HEK293 (cell line): ENCODE results near the gene FLT4.

ENCODE experiments used
- CTCF ChIA-PET: fragments of 350-600 bp; formaldehyde crosslinking; extraction: SDS; loops from one replicate; lab custom pipeline; 2021; ENCODE audit warnings: antibody characterized with exemption; lab: Yijun Ruan, JAX
- POLR2A ChIA-PET: fragments of 300-600 bp; formaldehyde crosslinking; extraction: SDS; loops from one replicate; lab custom pipeline; 2020; ENCODE audit warnings: antibody characterized with exemption, inconsistent platforms; lab: Yijun Ruan, JAX
- H3K27ac ChIP-seq: fragments of 200-500 bp; sonication (Bioruptor generic); 2 replicates; pipeline ENCODE4 v1.5.1; 2014; ENCODE audit warnings: low read depth, low read length, control low read depth, inconsistent platforms; ENCODE audit errors: extremely low read depth
- H3K36me3 ChIP-seq, 2 experiments: fragments of 200-500 bp in 1 of 2; sonication (Bioruptor generic) in 1 of 2; 1 replicate in 1 of 2; 2 replicates in 1 of 2; pipeline ENCODE4 v1.5.1; 2014 to 2017; ENCODE audit warnings: inconsistent platforms in 2 of 2, low read length in 2 of 2; ENCODE audit not compliant: control insufficient read depth in 2 of 2, insufficient read depth in 1 of 2
- H3K4me1 ChIP-seq: fragments of 200-500 bp; sonication (Bioruptor generic); 2 replicates; pipeline ENCODE4 v1.5.1; 2014; ENCODE audit warnings: mild to moderate bottlenecking, low read length, inconsistent platforms; ENCODE audit not compliant: control insufficient read depth, insufficient read depth
- H3K4me3 ChIP-seq: 2 replicates; pipeline ENCODE4 v1.5.1; 2011; ENCODE audit warnings: low read depth, mild to moderate bottlenecking, control low read depth, low read length, moderate library complexity
- H3K9me3 ChIP-seq: fragments of 200-500 bp; sonication (Bioruptor generic); 2 replicates; pipeline ENCODE4 v1.5.1; 2014; ENCODE audit warnings: low read depth, low read length, inconsistent platforms; ENCODE audit not compliant: control insufficient read depth, insufficient read depth
- GLI4 ChIP-seq: fragments of 450-650 bp; formaldehyde crosslinking; IDR thresholded peaks from 2 replicates; pipeline ENCODE4 v1.5.1; 2016; ENCODE audit warnings: missing biosample characterization, missing genetic modification characterization
- GLIS1 ChIP-seq: fragments of 450-650 bp; formaldehyde crosslinking; IDR thresholded peaks from 2 replicates; pipeline ENCODE4 v1.5.1; 2016; ENCODE audit warnings: missing biosample characterization, missing genetic modification characterization
- KLF7 ChIP-seq: fragments of 450-650 bp; formaldehyde crosslinking; IDR thresholded peaks from 2 replicates; pipeline ENCODE4 v1.5.1; 2016; ENCODE audit warnings: missing biosample characterization, missing genetic modification characterization, borderline replicate concordance
- ZBTB1 ChIP-seq: fragments of 450-650 bp; formaldehyde crosslinking; IDR thresholded peaks from 2 replicates; pipeline ENCODE4 v1.5.1; 2016; ENCODE audit warnings: missing biosample characterization, missing genetic modification characterization
- ZEB2 ChIP-seq: fragments of 450-650 bp; formaldehyde crosslinking; IDR thresholded peaks from 2 replicates; pipeline ENCODE4 v1.5.1; 2016; ENCODE audit warnings: missing biosample characterization, missing genetic modification characterization
- ZIC2 ChIP-seq: fragments of 450-650 bp; formaldehyde crosslinking; IDR thresholded peaks from 2 replicates; pipeline ENCODE4 v1.5.1; 2016; ENCODE audit warnings: missing biosample characterization, missing genetic modification characterization
- ZNF140 ChIP-seq: fragments of 450-650 bp; formaldehyde crosslinking; IDR thresholded peaks from 2 replicates; pipeline ENCODE4 v1.5.1; 2016; ENCODE audit warnings: missing biosample characterization, missing genetic modification characterization
- ZNF157 ChIP-seq: fragments of 450-650 bp; formaldehyde crosslinking; IDR thresholded peaks from 2 replicates; pipeline ENCODE4 v1.5.1; 2016; ENCODE audit warnings: missing biosample characterization, missing genetic modification characterization
- ZNF169 ChIP-seq: fragments of 450-650 bp; formaldehyde crosslinking; IDR thresholded peaks from 2 replicates; pipeline ENCODE4 v1.5.1; 2016; ENCODE audit warnings: missing biosample characterization, missing genetic modification characterization
- ZNF24 ChIP-seq: fragments of 450-650 bp; formaldehyde crosslinking; IDR thresholded peaks from 2 replicates; pipeline ENCODE4 v1.5.1; 2016; ENCODE audit warnings: missing biosample characterization, missing genetic modification characterization
- ZNF423 ChIP-seq: fragments of 450-650 bp; formaldehyde crosslinking; IDR thresholded peaks from 2 replicates; pipeline ENCODE4 v1.5.1; 2016; ENCODE audit warnings: missing biosample characterization, missing genetic modification characterization
- ZNF558 ChIP-seq: fragments of 450-650 bp; formaldehyde crosslinking; IDR thresholded peaks from 2 replicates; pipeline ENCODE4 v1.5.1; 2016; ENCODE audit warnings: missing biosample characterization, missing genetic modification characterization
- ZNF664 ChIP-seq: fragments of 450-650 bp; formaldehyde crosslinking; IDR thresholded peaks from 2 replicates; pipeline ENCODE4 v1.5.1; 2016; ENCODE audit warnings: missing biosample characterization, missing genetic modification characterization
- TF ChIP-seq, protein P1 (sequence below): fragments of 450-650 bp; formaldehyde crosslinking; IDR thresholded peaks from 2 replicates; pipeline ENCODE4 v1.5.1; 2017; ENCODE audit warnings: missing biosample characterization, missing genetic modification characterization
- TF ChIP-seq, protein P2 (sequence below): fragments of 450-650 bp; formaldehyde crosslinking; conservative IDR thresholded peaks from 2 replicates; pipeline ENCODE4 v1.5.1; 2016; ENCODE audit warnings: low read depth, missing biosample characterization, missing genetic modification characterization
- TF ChIP-seq, protein P3 (sequence below): fragments of 450-650 bp; formaldehyde crosslinking; optimal IDR thresholded peaks from 2 replicates; pipeline ENCODE3; 2016; ENCODE audit warnings: missing biosample characterization, mild to moderate bottlenecking, missing genetic modification characterization
- TF ChIP-seq, protein P4 (sequence below): fragments of 450-650 bp; formaldehyde crosslinking; IDR thresholded peaks from 2 replicates; pipeline ENCODE4 v1.5.1; 2017; ENCODE audit warnings: missing biosample characterization, missing genetic modification characterization
- TF ChIP-seq, protein P5 (sequence below): fragments of 450-650 bp; formaldehyde crosslinking; conservative IDR thresholded peaks from 2 replicates; pipeline ENCODE4 v1.5.1; 2016; ENCODE audit warnings: low read depth, missing biosample characterization, missing genetic modification characterization
- TF ChIP-seq, protein P6 (sequence below): sonication (generic); formaldehyde crosslinking; IDR thresholded peaks from 2 replicates; pipeline ENCODE4 v1.8.1; 2022; ENCODE audit warnings: mild to moderate bottlenecking, moderate library complexity, missing genetic modification reagents

The FLT4 gene

DNA sequence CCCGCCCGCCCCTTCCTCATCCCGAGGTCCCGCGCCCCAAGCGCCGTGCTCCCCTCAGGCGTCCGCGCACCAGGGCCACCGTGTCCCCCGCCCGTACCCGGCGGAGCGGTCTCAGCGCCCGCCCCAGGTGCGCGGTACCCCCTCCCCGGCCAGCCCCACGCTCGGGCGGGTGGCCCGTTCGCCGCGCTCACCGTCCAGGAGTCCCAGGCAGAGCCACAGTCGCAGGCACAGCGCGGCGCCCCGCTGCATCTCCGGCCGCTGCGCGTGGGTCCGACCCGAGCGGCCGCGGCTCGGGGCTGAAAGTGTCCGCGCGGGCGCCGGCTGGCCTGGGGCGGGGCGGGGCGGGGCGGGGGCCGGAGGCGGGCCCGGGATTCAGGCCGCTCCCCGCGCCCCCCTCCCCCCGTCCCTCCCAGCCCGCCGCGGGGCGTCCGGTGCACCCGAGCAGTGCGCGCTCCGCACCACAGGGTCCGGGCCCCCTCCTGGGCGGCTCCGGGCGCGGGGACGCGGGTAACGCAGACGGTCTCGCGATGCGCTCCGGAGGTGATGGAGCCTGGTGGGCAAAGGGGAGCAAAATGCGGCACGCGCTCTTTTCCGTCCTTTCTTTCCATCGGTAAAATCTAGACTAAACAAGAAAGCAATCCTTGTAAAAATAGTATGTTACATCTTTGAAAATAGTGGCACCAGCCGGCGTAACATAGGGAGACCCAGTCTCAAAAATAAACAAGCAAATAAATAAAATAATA is at the start of gene FLT4:
Gene FLT4, minus strand, starts transcription at position 304 of the 743 bp plus-strand sequence. Its CDS starts 55 bp downstream, at position 249.
- H3K36me3 ChIP-seq, result no peaks in the 10 kb centered on the region
- CTCF ChIA-PET, result interaction anchor here (0.7 to 2.0 kb wide), 5 partner anchors 8 to 362 kb away, joined by 3 to 10 read pairs (median 3); no protein-coding TSS in a partner anchor
- no peaks in the 10 kb centered on the region for H3K9me3 ChIP-seq
- H3K4me1 ChIP-seq, result peaks cover 2% of the 10 kb centered on the region; the same call in 1 of the 2 replicates
- POLR2A ChIA-PET, result interaction anchor here (0.6 kb wide), 1 partner anchor 382 kb away, joined by 3 read pairs; no protein-coding TSS in a partner anchor
- TF ChIP-seq, protein P1, sequence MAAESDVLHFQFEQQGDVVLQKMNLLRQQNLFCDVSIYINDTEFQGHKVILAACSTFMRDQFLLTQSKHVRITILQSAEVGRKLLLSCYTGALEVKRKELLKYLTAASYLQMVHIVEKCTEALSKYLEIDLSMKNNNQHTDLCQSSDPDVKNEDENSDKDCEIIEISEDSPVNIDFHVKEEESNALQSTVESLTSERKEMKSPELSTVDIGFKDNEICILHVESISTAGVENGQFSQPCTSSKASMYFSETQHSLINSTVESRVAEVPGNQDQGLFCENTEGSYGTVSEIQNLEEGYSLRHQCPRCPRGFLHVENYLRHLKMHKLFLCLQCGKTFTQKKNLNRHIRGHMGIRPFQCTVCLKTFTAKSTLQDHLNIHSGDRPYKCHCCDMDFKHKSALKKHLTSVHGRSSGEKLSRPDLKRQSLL (tag by site-specific recombination), result peak; percentile 93
- TF ChIP-seq ZNF157 (tag by site-specific recombination) (no peak), ZBTB1 (0 out of 2 replicates have a peak, but pooled peaks have one; percentile 11), ZIC2 (tag by site-specific recombination) (peak; percentile 82), ZEB2 (tag by site-specific recombination) (0 out of 2 replicates have a peak, but pooled peaks have one; percentile 33), ZNF664 (tag by site-specific recombination) (no peak), GLIS1 (peak; percentile 22; the same call in 1 of the 2 replicates)
- TF ChIP-seq, protein P2, sequence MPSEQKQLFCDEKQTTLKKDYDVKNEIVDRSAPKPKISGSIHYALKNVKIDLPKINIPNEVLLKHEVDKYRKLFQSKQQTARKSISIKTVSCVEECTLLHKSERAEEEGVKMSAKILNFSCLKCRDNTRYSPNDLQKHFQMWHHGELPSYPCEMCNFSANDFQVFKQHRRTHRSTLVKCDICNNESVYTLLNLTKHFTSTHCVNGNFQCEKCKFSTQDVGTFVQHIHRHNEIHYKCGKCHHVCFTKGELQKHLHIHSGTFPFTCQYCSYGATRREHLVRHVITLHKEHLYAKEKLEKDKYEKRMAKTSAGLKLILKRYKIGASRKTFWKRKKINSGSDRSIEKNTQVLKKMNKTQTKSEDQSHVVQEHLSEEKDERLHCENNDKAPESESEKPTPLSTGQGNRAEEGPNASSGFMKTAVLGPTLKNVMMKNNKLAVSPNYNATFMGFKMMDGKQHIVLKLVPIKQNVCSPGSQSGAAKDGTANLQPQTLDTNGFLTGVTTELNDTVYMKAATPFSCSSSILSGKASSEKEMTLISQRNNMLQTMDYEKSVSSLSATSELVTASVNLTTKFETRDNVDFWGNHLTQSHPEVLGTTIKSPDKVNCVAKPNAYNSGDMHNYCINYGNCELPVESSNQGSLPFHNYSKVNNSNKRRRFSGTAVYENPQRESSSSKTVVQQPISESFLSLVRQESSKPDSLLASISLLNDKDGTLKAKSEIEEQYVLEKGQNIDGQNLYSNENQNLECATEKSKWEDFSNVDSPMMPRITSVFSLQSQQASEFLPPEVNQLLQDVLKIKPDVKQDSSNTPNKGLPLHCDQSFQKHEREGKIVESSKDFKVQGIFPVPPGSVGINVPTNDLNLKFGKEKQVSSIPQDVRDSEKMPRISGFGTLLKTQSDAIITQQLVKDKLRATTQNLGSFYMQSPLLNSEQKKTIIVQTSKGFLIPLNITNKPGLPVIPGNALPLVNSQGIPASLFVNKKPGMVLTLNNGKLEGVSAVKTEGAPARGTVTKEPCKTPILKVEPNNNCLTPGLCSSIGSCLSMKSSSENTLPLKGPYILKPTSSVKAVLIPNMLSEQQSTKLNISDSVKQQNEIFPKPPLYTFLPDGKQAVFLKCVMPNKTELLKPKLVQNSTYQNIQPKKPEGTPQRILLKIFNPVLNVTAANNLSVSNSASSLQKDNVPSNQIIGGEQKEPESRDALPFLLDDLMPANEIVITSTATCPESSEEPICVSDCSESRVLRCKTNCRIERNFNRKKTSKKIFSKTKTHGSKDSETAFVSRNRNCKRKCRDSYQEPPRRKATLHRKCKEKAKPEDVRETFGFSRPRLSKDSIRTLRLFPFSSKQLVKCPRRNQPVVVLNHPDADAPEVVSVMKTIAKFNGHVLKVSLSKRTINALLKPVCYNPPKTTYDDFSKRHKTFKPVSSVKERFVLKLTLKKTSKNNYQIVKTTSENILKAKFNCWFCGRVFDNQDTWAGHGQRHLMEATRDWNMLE (tag by site-specific recombination), result no peak
- TF ChIP-seq, protein P3, sequence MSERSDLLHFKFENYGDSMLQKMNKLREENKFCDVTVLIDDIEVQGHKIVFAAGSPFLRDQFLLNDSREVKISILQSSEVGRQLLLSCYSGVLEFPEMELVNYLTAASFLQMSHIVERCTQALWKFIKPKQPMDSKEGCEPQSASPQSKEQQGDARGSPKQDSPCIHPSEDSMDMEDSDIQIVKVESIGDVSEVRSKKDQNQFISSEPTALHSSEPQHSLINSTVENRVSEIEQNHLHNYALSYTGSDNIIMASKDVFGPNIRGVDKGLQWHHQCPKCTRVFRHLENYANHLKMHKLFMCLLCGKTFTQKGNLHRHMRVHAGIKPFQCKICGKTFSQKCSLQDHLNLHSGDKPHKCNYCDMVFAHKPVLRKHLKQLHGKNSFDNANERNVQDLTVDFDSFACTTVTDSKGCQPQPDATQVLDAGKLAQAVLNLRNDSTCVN (tag by site-specific recombination), result peak; percentile 75
- TF ChIP-seq, protein P4, sequence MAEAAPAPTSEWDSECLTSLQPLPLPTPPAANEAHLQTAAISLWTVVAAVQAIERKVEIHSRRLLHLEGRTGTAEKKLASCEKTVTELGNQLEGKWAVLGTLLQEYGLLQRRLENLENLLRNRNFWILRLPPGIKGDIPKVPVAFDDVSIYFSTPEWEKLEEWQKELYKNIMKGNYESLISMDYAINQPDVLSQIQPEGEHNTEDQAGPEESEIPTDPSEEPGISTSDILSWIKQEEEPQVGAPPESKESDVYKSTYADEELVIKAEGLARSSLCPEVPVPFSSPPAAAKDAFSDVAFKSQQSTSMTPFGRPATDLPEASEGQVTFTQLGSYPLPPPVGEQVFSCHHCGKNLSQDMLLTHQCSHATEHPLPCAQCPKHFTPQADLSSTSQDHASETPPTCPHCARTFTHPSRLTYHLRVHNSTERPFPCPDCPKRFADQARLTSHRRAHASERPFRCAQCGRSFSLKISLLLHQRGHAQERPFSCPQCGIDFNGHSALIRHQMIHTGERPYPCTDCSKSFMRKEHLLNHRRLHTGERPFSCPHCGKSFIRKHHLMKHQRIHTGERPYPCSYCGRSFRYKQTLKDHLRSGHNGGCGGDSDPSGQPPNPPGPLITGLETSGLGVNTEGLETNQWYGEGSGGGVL (tag by site-specific recombination), result peak; percentile 51; the same call in 1 of the 2 replicates
- peak within 1 kb of the TSS; percentile 49 for H3K4me3 ChIP-seq
- no peak within 1 kb of the TSS for H3K27ac ChIP-seq

DNA sequence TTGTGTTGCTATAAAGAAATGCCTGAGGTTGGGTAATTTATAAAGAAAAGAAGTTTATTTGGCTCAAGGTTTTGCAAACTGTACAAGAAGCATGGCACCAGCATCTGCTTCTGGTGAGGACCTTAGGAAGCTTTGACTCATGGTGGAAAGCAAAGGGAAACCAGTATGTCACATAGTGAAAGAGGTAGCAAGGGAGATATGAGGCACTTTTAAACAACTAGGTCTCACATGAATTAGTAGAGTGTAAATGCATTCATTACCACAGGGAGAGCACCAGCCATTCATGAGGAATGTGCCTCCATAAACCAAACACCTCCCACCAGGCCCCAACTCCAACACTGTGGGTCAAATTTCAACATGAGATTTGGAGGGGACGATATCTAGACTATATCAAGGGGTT is 49.6 kb upstream of the FLT4 start:
- H3K9me3 ChIP-seq, result no peaks in the 10 kb centered on the region
- peaks cover 2% of the 10 kb centered on the region; the same call in 1 of the 2 replicates for H3K4me1 ChIP-seq
- no peak overlapping the region for H3K4me3 ChIP-seq
- no peak overlapping the region for H3K27ac ChIP-seq
- H3K36me3 ChIP-seq, result no peaks in the 10 kb centered on the region
- ChIA-PET CTCF (no interaction called here), POLR2A (no interaction called here)
- TF ChIP-seq ZNF558 (no peak), ZNF423 (tag by site-specific recombination) (no peak), KLF7 (tag by site-specific recombination) (no peak), ZNF169 (tag by site-specific recombination) (no peak), ZNF140 (tag by site-specific recombination) (no peak), ZNF24 (tag by site-specific recombination) (no peak), GLI4 (tag by site-specific recombination) (no peak)
- TF ChIP-seq, protein P5, sequence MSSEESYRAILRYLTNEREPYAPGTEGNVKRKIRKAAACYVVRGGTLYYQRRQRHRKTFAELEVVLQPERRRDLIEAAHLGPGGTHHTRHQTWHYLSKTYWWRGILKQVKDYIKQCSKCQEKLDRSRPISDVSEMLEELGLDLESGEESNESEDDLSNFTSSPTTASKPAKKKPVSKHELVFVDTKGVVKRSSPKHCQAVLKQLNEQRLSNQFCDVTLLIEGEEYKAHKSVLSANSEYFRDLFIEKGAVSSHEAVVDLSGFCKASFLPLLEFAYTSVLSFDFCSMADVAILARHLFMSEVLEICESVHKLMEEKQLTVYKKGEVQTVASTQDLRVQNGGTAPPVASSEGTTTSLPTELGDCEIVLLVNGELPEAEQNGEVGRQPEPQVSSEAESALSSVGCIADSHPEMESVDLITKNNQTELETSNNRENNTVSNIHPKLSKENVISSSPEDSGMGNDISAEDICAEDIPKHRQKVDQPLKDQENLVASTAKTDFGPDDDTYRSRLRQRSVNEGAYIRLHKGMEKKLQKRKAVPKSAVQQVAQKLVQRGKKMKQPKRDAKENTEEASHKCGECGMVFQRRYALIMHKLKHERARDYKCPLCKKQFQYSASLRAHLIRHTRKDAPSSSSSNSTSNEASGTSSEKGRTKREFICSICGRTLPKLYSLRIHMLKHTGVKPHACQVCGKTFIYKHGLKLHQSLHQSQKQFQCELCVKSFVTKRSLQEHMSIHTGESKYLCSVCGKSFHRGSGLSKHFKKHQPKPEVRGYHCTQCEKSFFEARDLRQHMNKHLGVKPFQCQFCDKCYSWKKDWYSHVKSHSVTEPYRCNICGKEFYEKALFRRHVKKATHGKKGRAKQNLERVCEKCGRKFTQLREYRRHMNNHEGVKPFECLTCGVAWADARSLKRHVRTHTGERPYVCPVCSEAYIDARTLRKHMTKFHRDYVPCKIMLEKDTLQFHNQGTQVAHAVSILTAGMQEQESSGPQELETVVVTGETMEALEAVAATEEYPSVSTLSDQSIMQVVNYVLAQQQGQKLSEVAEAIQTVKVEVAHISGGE (tag by site-specific recombination), result no peak
- TF ChIP-seq, protein P6, sequence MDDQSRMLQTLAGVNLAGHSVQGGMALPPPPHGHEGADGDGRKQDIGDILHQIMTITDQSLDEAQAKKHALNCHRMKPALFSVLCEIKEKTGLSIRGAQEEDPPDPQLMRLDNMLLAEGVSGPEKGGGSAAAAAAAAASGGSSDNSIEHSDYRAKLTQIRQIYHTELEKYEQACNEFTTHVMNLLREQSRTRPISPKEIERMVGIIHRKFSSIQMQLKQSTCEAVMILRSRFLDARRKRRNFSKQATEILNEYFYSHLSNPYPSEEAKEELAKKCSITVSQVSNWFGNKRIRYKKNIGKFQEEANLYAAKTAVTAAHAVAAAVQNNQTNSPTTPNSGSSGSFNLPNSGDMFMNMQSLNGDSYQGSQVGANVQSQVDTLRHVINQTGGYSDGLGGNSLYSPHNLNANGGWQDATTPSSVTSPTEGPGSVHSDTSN, result no peak
